Keratinocyte (primary cell): ENCODE data around the gene LMNTD1. TPM values are rescaled to one million over a fixed set of nuclear protein-coding genes. Genes with fewer than 3 reads are reported as not detected.

Source experiments
- DNase-seq: peaks from one replicate; pipeline ENCODE4 v3.0.0-alpha.2; 2011; ENCODE audit warnings: low read depth, missing footprints, low spot score
- FAIRE-seq: peaks from 2 replicates; lab custom pipeline; 2011; peaks lifted over from hg19 to GRCh38; lab: Jason Lieb, UNC
- H2AFZ ChIP-seq: 2 replicates; pipeline ENCODE4 v1.6.0; 2012; ENCODE audit warnings: low read length, control low read depth, inconsistent platforms; ENCODE audit not compliant: control insufficient read depth
- H3K27ac ChIP-seq: 2 replicates; pipeline ENCODE4 v1.5.1; 2011; ENCODE audit warnings: low read length; ENCODE audit not compliant: control insufficient read depth, insufficient read depth
- H3K27me3 ChIP-seq: 3 replicates; pipeline ENCODE4 v1.6.0; 2011; ENCODE audit warnings: low read length; ENCODE audit not compliant: control insufficient read depth, insufficient read depth; ENCODE audit errors: extremely low read depth
- H3K36me3 ChIP-seq, 2 experiments: 2 replicates in 1 of 2; 3 replicates in 1 of 2; pipeline ENCODE4 v1.5.1; 2011; ENCODE audit warnings: low read length in 2 of 2, mild to moderate bottlenecking in 1 of 2; ENCODE audit not compliant: control insufficient read depth in 2 of 2, insufficient read depth in 2 of 2; ENCODE audit errors: extremely low read depth in 1 of 2
- H3K4me1 ChIP-seq: 3 replicates; pipeline ENCODE4 v1.5.1; 2011; ENCODE audit warnings: low read length; ENCODE audit not compliant: control insufficient read depth, insufficient read depth; ENCODE audit errors: extremely low read depth
- H3K4me2 ChIP-seq: 3 replicates; pipeline ENCODE4 v1.6.0; 2011; ENCODE audit warnings: low read depth, low read length; ENCODE audit not compliant: control insufficient read depth, insufficient read depth; ENCODE audit errors: extremely low read depth
- H3K4me3 ChIP-seq, 3 experiments: fragments of 200-600 bp in 1 of 3; sonication (generic) in 1 of 3; 2 replicates in 2 of 3; 3 replicates in 1 of 3; pipeline ENCODE4 v1.5.1; 2011 to 2016; ENCODE audit warnings: low read length in 3 of 3, mild to moderate bottlenecking in 3 of 3, control low read depth in 2 of 3, inconsistent platforms in 1 of 3, low read depth in 1 of 3, mixed read lengths in 1 of 3, mixed run types in 1 of 3, moderate library complexity in 1 of 3; ENCODE audit not compliant: control insufficient read depth in 2 of 3, insufficient read depth in 2 of 3; ENCODE audit errors: extremely low read depth in 1 of 3
- H3K79me2 ChIP-seq: 2 replicates; pipeline ENCODE4 v1.6.0; 2012; ENCODE audit warnings: low read length; ENCODE audit not compliant: control insufficient read depth, insufficient read depth
- H3K9ac ChIP-seq: 3 replicates; pipeline ENCODE4 v1.6.0; 2011; ENCODE audit warnings: low read length; ENCODE audit not compliant: control insufficient read depth, insufficient read depth; ENCODE audit errors: extremely low read depth
- H3K9me1 ChIP-seq: 3 replicates; pipeline ENCODE4 v1.6.0; 2011; ENCODE audit warnings: low read length; ENCODE audit not compliant: control insufficient read depth, insufficient read depth; ENCODE audit errors: extremely low read depth
- H3K9me3 ChIP-seq: 2 replicates; pipeline ENCODE4 v1.5.1; 2012; ENCODE audit warnings: low read depth, low read length; ENCODE audit not compliant: control insufficient read depth
- H4K20me1 ChIP-seq: 3 replicates; pipeline ENCODE4 v1.6.0; 2011; ENCODE audit warnings: low read length; ENCODE audit not compliant: control insufficient read depth, insufficient read depth; ENCODE audit errors: extremely low read depth
- EZH2 ChIP-seq: IDR thresholded peaks from one replicate; pipeline ENCODE4 v1.6.1; 2012; ENCODE audit warnings: inconsistent platforms, mild to moderate bottlenecking, low read length, moderate library complexity
- dilution Hi-C: fragments of 300-500 bp; cut with MboI; formaldehyde crosslinking; loops from one replicate; pipeline ENCODE4 v1.7.0; 2020; ENCODE audit warnings: low sequenced_read_pairs; ENCODE audit not compliant: extremely low pct_ligation_motif_present
- polyA plus RNA-seq, 5 experiments: library from polyadenylated mRNA; depleted of rRNA in 3 of 5; stranded (reverse) in 3 of 5; stranded (forward) in 1 of 5; unstranded in 1 of 5; fragments of >200 nt; gene quantifications; 1 replicate in 1 of 5; 2 replicates in 3 of 5; 3 replicates in 1 of 5; pipeline versions ENCODE4 v1.2.1 to v1.2.3, GENCODE V29; 2011 to 2012; ENCODE audit warnings: missing spikeins in 2 of 5, low read depth in 1 of 5, low replicate concordance in 1 of 5
- TF ChIP-seq, protein P1 (sequence below), 3 experiments: IDR thresholded peaks in 1 of 3; conservative IDR thresholded peaks in 1 of 3; optimal IDR thresholded peaks in 1 of 3; 2 replicates in 2 of 3; 3 replicates in 1 of 3; pipeline versions ENCODE3 to v1.5.1; 2011; ENCODE audit warnings: low read length in 3 of 3, mild to moderate bottlenecking in 3 of 3, moderate library complexity in 2 of 3, control low read depth in 1 of 3, inconsistent platforms in 1 of 3; ENCODE audit not compliant: insufficient read depth in 2 of 3; ENCODE audit errors: extremely low read depth in 1 of 3

Gene LMNTD1
- polyA plus RNA-seq, 1 donor (not counting 4 experiments of a cell fraction or from before 2014, with no cell fraction given): 0.42 TPM

GRCh38 chr12:25573346-25573745 lies 20.3 kb upstream of the LMNTD1 start:
- Histone ChIP-seq H3K36me3 (no peaks in the 10 kb centered on the region), H3K79me2 (no peaks in the 10 kb centered on the region), H3K4me1 (no peaks in the 10 kb centered on the region), H3K9me1 (no peaks in the 10 kb centered on the region), H3K4me2 (no peak overlapping the region), H3K27ac (no peak overlapping the region), H3K9me3 (no peaks in the 10 kb centered on the region), H3K9ac (no peak overlapping the region), H2AFZ (no peak overlapping the region), H3K4me3 (no peak overlapping the region), H3K27me3 (peaks cover 3% of the 10 kb centered on the region), H4K20me1 (no peaks in the 10 kb centered on the region)
- no peak for FAIRE-seq
- dilution Hi-C loops: no loop called here
- no peak for TF ChIP-seq EZH2
- TF ChIP-seq, protein P1, sequence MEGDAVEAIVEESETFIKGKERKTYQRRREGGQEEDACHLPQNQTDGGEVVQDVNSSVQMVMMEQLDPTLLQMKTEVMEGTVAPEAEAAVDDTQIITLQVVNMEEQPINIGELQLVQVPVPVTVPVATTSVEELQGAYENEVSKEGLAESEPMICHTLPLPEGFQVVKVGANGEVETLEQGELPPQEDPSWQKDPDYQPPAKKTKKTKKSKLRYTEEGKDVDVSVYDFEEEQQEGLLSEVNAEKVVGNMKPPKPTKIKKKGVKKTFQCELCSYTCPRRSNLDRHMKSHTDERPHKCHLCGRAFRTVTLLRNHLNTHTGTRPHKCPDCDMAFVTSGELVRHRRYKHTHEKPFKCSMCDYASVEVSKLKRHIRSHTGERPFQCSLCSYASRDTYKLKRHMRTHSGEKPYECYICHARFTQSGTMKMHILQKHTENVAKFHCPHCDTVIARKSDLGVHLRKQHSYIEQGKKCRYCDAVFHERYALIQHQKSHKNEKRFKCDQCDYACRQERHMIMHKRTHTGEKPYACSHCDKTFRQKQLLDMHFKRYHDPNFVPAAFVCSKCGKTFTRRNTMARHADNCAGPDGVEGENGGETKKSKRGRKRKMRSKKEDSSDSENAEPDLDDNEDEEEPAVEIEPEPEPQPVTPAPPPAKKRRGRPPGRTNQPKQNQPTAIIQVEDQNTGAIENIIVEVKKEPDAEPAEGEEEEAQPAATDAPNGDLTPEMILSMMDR (optimal IDR thresholded peaks at IDR 0.05 in 1 of 3, IDR thresholded peaks at IDR 0.05 in 1 of 3, conservative IDR thresholded peaks at IDR 0.05 in 1 of 3; ENCODE audit: extremely low read depth in 1 of 3, insufficient read depth in 2 of 3, low read length in 3 of 3): no peak
- DNase-seq: no peak

DNA sequence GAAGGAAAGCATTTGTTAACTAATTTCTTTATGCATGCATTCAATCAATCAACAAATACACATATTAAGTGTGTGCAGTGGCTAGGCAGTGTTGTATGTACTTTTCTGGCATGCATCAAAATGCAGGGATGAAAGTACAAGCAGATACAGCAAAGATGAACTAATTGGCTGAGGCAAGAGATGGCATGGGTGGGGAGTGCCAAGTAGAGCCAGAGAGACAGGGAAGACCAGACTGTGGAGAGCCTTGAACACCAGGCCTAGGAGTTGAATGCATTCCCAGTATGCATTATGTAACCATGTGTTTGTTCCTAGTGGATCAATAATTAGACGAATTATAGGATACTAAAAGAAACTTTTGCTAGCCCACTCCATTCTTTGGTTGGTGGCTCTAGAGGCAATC lies 17.3 kb upstream of the LMNTD1 start:
- no peak for FAIRE-seq
- Histone ChIP-seq H3K27ac (no peak overlapping the region), H4K20me1 (no peaks in the 10 kb centered on the region), H3K36me3 (no peaks in the 10 kb centered on the region), H3K4me2 (no peak overlapping the region), H3K4me3 (no peak overlapping the region), H3K9ac (no peak overlapping the region), H3K4me1 (no peaks in the 10 kb centered on the region), H3K27me3 (peaks cover 3% of the 10 kb centered on the region), H2AFZ (no peak overlapping the region), H3K9me3 (no peaks in the 10 kb centered on the region), H3K79me2 (no peaks in the 10 kb centered on the region), H3K9me1 (no peaks in the 10 kb centered on the region)
- TF ChIP-seq, protein P1 (optimal IDR thresholded peaks at IDR 0.05 in 1 of 3, IDR thresholded peaks at IDR 0.05 in 1 of 3, conservative IDR thresholded peaks at IDR 0.05 in 1 of 3; ENCODE audit: extremely low read depth in 1 of 3, insufficient read depth in 2 of 3, low read length in 3 of 3): no peak
- TF ChIP-seq EZH2: no peak
- dilution Hi-C loops: no loop called here
- no peak for DNase-seq
